ENCODE data around the gene LGALS3BP. TPM values are rescaled to one million over a fixed set of nuclear protein-coding genes. Genes with fewer than 3 reads are reported as not detected.
A peak's percentile ranks its signal among the peaks of the same experiment; 100 is the strongest.

LGALS3BP gene
- total RNA-seq, 1 experiment from 2014 or later, result 288 TPM

DNA sequence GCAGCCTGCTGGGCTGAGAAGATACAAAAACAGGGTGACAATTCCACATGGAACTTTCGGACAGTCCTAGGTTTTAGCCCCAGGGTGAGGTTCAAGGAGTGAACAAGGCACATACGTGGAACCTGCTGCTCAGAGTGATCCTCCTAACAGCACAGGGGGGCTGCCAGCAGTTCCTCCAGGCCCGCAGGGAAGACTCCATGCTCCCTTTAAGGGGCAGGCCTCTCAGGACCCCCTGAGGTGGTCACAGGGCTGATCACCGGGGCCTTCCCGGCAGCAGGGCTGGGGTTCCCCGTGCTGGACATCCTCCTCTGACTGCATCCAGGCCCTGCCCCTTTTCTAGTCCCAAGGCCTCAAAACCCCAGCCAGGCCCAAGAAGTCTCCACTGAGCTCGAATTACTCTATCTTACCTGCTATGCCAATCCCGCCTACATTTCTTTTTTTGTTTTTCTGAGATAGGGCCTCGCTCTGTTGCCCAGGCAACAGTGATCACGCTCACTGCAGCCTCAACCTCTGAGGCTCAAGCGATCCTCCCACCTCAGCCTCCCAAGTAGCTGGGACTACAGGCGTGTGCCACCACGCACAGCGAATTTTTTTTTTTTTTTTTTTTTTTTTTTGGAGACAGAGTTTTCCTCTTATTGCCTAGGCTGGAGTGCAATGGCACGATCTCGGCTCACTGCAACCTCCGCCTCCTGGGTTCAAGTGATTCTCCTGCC, 19.5 kb upstream of the LGALS3BP start:
- no peak for DNase-seq (ENCODE audit: low read depth)

DNA sequence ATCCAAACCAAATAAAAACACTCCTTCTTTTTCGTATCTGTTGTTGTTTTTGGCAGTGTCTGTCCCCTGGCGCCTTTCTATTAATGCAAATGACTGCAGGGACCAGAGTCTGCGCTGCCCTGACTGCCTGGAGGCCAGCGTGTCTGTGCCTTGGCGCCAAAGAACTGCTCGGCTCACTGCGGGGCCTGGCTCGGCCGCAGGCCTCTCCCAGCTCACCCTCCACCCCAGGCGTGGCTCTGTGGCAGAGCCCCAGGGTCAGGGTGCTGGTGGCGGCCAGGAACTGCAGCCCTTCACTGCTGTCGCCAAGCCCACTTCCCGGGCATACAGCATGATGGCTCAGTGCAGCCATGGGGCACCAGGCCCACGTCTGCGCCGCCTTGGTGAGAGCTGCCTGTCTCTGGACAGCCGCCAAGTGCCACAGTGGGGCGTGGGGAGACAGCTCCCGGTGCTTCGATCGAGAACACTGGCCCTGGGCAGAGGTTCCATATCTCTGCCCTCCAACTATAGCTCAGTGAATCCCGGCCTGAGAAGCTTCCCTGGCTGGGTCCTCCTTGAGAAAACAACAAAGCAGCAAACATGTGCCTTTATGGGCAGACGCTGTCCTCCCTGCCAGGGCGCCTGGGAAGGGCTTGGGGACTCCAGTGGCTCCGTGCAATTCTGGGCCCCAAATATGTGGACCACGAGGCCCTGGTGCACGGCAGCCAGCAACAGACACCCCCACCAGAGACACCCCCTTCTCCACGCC, 18.8 kb upstream of the LGALS3BP start:
- no peak for DNase-seq (ENCODE audit: low read depth)

DNA sequence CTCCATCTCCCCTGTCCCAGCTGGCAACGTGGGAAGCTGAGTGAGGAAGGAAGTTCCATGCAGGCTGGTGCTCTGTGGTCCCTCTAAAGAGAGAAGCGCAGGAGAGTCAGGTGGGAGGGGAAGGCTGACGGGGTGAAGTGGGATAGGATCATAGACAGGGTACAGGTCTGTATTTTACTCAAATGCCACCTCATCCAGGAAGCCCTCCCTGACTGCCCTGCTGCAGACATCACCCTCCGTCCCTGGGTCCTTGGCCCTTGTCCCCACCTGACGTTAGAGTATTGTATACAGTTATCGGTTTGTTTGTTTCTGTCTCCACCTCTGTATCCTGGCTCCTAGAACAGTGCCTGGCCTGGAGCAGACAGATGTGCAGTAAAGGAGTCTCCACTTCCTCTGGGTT, 18.2 kb upstream of the LGALS3BP start:
- DNase-seq (ENCODE audit: low read depth), result no peak

DNA sequence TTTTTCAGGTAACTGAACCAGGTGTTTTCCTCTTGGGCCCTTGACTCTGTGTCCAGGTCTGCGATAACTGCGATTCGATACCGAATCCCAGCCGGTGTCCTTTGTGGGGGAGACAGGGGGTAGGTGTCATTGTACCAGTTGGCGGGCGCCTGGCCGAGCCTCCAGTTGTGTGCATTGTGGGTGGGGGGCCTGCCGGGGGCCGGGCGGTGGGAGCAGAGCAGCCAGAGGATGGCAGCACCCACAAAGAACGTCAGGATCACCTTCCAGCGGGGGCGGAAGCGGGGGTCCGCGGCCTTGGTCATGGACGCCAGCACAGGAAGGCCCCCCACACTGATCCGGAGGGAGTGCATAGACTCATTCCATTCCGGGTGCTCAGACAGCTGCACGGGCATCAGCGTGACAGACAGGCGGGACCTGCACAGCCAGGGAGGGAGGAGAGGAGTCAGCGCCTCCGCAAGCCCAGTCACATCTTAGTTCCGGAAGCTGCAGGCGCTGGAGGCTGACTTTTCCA, 17.6 kb upstream of the LGALS3BP start:
- no peak for DNase-seq (ENCODE audit: low read depth)

- no peak for DNase-seq (ENCODE audit: low read depth)
Observed at GRCh38 chr17:78996781-78997201, 17.1 kb upstream of the LGALS3BP start.

DNA sequence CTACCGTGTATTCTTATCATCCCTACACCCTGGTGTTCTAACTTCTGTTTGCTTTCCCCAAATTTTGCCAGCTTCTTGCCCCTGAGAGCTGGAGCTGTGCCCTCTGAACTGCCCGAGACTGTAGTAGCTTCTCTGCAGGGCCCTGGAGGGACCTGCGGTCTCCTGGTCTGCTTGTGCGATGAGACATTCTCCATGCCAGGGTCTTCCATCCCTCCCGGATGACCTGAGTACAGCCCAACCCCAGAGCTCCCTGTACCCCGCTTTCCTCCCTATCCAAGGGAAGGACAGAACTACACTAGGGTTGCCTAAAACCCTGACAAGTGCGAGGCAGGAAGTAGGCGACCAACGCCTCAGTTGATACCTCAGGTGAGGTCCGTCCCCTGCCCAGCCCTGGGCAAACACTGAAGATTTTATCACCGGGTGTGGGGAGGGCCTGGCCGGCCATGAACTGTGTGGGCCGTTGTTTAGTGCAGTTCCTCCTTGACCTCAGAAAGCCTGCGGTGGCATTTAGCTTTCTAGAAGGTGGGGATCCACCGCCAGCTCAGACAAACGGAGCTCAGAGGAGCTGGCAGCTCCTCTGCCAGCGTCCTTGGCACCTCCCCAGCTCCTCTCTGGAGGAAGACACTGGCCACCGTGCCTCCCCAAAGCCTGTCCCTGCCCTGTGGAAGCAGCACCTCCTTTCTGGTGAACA, 16.2 kb upstream of the LGALS3BP start:
- DNase-seq (ENCODE audit: low read depth), result no peak

GRCh38 chr17:78995022-78995760, 15.5 kb upstream of the LGALS3BP start:
- no peak for DNase-seq (ENCODE audit: low read depth)

DNA sequence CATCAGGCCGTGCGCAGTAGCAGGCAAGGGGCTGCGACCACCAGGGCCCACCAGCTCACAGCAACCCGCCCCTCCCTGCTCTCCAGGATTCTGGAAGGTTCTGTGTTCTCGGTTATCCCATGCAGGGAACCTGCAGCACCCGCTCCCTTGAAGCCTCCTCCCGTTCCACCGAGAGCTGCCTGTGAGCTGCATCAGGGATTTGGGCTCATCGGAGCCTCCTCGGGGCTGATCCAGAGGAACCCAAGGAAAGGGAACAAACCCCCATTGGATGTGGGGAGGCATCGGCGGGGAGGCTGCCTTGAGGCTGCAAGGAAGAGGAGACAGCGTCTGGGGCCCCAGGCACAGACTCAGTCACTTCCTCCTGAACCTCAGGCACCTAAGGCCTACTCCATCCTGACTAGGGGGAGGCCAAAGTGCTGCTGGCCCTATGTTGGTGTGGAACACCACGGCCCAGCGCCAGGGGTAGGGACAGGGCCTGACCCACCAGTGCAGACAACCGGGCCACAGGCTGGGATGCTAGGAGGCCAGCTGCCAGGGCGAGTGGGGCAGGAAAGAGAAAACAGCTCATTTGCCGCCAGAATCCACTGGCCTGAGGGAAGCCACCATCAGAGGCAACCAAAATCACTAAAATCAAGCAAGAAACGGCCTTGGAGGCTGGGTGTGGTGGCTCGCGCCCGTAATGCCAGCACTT, 14.4 kb upstream of the LGALS3BP start:
- DNase-seq (ENCODE audit: low read depth), result no peak

GRCh38 chr17:78993241-78993956, 13.7 kb upstream of the LGALS3BP start:
- peak; percentile 53 for DNase-seq (ENCODE audit: low read depth)

- DNase-seq (ENCODE audit: low read depth), result no peak
Observed at GRCh38 chr17:78992542-78993212, 13.0 kb upstream of the LGALS3BP start.

DNA sequence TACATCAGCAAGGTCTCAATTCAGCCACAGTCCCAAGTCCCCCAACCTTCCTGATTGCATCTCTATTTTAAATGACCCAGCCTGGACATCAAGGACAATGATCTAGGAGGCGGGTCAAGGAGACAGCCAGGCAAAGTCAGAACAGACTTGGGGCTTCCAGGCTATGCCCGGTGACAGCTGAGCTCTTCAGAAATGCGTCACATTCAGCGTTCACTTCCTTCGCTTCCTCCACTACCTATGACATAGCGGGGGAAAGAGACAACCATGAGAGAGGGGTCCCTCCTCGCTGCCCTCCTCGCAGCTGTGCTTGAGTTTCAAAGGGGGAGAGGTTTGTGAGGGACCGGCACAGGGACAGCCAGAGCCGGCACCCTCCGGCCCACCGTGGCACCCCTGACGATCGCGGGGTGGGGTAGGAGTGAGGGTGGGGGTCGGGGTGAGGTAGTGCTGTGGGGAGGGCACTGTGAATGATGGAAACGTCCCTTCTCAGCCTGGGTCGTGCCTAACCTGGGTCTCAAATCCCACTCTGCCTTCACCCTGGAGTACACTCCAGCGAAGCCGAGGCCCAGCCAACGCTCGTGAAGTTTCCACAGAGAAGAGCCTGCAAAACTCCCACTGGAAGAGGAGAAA, 12.3 kb upstream of the LGALS3BP start:
- DNase-seq (ENCODE audit: low read depth), result no peak

DNA sequence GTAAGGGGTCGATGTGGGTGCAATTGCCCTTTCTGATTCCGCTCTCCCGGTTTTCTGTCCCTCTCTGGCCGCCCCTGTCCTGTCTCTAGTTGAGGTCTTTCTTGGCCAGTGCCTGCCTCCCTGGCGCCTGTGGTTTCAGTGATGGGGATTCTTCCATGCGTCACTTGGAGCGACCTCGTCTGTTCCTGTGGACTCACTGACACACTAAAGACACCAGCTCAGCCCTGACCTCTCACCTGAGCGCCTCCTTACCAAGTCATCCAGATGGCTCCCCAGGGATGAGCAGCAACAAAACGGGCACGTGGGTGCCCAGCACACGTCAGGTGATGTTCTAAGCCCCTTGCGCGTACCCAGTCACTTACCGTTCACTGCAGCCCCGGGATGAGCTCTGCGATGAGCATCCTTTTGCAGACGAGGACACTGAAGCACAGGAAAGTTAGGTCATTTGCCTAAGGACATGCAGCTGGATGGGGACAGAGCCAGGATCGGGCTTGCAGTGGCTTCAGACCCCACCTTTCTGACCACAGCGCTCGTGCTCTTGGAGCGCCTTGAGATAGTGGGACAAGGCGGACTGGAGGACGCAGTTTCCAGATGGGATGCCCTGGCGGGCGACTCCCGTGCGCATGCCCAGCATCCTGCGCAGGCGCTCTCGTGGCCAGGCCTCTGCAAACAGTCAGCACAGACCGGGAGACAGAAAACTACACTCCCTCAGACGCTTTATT, 11.5 kb upstream of the LGALS3BP start:
- DNase-seq (ENCODE audit: low read depth), result no peak

GRCh38 chr17:78990349-78991016, 10.8 kb upstream of the LGALS3BP start:
- no peak for DNase-seq (ENCODE audit: low read depth)

DNA sequence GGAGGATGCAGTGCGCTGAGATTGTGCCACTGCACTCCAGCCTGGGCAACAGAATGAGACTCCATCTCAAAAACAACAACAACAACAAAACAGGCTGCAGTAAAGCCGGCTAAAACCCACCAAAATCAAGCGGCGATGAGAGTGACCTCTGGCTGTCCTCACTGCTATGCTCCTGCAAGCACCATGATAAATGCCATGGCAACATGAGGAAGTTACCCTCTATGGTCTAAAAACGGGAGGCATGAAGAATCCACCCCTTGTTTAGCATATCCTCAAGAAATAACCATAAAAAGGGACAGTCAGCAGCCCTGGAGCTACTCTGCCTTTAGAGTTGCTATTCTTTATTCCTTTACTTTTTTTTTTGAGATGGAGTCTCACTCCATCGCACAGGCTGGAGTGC, 8.4 kb upstream of the LGALS3BP start:
- DNase-seq (ENCODE audit: low read depth), result no peak

DNA sequence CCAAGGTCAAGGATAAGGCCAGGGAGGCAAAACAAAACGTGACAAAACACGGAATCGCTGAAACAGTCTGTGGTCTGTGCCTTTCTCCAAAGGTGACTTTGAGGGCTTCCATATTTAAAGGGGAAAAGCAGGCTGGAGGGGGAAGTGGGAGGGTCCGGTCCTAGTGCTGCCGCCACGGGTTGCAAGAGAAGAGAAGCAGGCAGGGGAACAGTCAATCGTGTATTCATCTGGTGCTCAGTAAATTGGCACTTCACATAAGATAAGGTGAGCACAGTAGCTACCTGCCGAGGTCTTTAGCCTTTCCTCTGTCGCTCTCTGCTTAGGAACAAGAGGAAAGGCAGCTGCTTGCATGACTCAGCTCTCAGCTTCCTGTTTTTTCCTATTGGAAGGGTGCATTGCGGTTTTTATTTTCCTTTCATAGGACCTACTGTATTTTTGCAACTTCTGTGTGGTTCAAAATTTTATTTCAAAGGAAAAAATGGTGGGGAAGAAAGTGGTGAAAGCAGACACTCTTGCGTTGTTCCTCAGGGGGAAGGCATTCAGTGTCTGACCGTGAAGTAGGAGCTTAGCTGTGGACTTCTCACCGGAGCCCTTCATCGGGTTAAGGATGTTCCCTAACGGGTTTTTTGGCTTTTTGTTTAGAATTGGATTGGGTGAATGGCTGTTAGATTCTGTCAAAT, 7.1 kb upstream of the LGALS3BP start:
- peak; percentile 63 for DNase-seq (ENCODE audit: low read depth)

DNA sequence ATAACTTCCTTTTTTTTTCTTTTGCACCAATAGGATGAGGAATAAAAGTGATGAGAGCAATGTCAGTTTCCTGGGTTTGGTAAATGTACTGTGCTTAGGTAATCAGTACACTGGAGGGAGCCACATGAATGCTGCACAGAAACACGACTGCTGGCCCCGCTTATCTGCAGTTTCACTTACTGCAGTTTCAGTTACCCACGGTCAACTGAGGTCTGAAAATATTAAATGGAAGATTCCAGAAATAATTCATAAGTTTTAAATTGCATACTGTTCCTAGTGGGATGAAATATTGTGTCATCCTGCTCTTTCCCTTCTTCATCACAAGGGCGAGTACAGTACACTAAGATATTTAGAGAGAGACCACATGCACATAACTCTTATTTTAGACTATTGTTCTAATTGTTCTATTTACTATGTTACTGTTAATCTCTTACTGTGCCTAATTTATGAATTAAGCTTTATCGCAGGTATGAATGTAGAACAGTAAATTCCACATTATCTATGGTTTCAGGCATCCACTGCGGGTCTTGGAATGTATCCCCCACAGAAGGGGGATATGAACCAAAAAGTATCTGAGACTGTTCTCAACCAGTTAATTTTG, 6.4 kb upstream of the LGALS3BP start:
- DNase-seq (ENCODE audit: low read depth), result no peak

DNA sequence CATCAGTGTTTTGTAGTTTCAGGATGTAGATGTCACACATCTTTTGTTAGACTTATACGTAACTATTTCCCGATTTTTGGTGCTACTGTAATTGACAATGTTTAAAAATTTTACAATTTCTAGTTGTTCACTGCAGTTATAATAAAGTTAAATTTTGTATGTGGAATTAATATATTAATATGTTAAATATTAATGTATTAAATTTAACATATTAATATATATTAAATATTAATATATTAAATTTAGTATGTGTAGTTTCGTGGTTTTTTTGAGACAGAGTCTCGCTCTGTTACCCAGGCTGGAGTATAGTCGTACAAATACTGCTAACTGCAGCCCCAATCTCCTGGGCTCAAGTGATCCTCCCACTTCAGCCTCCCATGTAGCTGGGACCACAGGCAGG, 5.7 kb upstream of the LGALS3BP start:
- no peak for DNase-seq (ENCODE audit: low read depth)
